HG03159 (cell line): ENCODE measurements around the gene SPAG4.

Source experiments
- ATAC-seq: cut with Tn5 transposase; IDR thresholded peaks from one replicate; pipeline ENCODE4 v1.9.1; 2021; ENCODE audit warnings: mild to moderate bottlenecking, moderate library complexity; ENCODE audit not compliant: unreplicated experiment

SPAG4 gene

DNA sequence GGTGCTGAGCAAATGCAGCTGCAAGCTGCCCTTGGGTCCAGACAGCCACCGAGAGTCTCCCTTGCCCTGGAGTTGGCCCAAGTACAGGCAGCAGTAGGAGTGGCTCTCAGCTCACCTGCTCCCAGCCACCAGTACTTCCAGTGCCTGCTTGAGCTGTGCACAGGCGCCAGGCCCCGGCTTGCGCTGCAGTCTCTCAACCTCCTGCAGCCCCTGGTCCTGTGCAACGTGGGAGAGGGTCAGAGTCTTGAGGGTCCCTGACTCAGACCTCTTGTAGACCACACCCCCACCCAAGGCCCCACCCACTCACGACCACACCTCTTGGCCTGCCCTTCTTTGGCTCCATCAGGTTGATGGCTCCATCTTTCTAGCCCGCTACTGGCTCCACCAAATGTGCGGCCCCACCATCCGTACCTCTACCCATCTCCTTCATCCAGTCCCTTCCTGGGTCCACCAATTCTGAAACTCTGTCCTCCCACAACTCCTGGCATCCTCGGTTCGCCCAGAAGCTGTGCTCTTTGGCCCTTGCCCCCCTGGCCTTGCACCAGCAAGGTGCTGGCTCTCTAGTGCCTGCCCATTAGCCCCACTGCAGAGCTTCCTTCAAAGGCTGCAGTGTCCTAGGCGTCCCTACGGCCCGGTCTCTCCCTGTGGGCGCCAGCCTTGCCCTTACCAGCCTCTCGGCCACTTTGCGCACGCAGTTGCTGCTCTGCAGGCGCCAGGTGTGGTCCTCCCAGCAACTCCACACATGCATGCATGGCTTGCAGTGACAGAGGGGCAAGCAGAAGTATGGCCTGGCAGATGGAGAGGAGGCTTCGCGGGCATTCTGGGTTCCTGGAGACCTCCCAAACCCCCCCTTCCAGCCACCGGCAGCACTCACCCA is 16.5 kb upstream of the SPAG4 start:
- no peak for ATAC-seq

DNA sequence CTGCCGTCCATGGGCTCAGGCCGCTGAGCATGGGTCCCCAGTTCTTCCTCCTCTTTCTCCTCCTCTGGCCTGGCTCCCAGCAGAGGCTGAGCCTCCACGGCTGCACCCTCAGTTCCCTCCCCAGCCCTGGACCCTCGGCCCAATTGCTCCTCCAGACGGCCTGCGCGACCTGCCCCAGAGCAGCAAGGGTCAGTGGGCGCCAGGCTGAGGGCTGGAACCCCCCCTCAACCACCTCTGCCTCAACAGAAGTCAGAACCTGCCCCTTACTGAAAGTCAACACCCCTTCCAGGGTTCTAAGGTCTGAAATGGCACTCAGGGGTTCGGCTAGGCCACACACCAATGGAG is 15.9 kb upstream of the SPAG4 start:
- ATAC-seq: no peak

DNA sequence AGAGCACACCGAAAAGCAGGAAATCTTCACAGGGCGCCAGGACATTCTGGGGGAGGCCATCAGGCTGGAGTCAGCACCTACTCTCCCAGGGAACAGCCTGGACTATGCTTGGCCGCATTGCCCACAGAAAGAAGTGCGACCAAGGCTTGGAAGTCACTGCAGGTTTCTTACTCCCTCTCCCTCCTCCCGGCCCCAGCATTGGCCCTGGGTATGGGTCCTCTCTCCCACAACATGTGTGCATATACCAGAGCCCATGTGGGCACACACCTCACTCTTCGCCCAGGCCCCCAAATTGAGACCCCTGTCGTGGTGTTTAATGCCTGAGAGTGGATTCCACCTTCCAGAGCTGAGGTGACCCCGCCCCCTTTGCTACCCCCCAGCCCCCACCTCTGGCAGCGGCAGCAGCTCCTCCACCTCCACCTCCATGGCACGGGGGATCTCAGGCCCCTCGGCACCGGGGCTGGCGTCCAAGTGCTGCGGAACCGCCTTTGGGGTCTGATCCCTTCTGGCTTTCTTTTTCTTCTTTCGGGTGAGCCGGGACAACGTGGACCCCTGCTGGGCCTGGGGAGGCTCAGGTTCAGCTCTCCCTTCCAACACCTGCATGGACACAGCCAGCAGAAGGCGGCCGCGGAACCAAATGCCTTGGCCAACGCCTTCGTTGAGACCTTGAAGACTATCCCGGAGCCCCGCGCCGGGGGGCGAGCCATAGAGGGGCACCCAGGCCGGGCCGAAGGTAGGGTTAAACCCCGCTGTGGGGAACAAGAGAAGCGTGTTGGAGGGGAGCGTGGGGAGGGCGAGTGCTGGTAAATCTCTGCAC is 15.2 kb upstream of the SPAG4 start:
- ATAC-seq: no peak

DNA sequence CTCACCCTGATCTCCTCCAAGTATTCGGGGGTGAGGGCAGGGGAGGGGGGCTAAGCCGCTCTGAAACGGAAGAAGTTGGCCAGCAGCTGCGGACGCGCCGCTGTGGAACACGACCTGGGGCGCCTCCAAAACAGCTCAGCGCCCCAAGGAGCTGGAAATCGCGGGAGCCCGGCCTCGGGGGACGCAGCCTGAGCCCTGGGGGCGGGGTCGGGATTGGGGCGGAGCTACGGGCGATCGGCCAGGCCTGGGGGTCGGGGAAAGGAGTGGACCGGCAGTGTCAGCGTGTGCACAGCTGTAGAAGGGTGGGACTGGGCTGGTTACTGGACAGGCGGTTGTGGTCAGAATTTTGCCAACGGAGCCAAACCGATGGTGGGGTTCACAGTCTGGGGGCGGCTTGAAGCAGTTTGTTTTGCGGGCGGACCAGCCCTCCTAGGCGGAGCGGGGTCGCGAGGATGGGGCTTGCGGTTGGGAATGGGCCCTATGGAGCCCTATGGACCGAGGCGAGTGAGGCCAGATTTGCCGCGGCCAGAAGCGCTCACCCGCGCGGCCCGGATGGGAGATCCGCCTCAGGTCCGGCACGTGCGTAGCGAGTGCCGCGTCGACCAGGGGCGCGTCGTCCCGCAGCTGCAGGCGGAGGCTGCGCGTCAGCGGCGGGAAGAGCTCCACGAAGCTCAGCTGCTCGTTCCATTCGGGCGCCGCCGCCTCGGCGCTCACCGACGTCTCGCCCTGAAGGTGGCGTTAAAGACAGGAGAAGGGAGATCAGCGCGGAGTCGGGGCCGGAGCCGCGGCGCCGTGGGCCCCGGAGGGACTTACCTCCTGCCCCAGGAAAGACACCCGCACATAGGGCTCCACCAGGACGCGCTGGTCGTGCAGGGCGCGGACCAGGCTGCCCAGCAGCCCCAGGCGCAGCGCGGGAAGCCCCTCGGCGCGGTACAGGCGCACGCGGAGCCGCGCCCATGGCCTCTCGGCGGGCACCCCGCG is 14.3 kb upstream of the SPAG4 start:
- ATAC-seq: no peak

DNA sequence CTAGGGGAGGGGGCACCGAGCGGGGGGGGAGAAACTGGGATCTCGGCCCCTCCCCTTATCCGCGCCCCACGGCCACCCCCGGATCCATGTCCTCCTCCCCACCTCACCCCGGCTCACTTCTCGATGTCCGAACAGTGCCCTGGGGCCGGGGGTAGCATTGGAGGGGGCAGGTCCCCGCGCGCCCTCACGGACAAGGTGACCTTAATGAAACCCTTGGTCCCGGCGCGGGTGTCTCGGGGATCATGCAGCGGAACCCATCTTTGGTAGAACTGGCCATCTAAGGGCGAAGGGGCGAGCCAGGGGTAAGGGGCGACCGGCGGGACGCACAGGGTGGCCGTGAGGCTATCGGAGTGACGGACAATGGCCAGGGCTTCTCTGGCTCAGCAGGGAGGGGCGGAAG is 13.6 kb upstream of the SPAG4 start:
- ATAC-seq: no peak

DNA sequence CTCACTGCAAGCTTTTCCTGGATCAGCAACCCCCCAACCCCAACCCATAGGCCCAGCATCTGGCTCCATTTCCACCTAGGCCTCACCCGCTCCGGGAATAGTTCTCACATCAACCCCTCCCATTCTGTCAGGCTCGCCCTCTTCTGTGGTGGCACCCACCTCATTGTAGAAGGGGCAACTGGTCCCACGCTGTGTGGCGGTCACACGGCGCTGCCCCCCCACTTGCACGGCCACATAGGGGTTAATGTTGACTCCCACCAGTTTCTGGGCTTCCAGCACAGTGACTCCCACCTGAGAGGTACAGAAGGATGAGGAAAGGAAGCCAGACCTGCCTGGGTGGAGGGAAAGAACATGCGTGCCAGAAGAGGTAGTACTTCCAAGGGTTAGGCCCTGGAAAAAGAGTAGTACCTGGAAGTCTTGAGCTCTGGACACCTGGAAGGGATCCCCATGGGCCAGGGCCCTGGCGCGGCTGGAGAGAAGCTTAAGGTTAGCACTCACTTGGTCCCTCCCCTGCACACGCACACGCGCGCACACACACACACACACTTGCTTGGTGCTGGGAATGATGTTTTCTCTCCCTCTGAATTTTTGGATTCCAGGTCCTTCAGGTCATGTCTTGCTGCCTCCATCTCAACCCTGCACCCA is 12.7 kb upstream of the SPAG4 start:
- no peak for ATAC-seq

DNA sequence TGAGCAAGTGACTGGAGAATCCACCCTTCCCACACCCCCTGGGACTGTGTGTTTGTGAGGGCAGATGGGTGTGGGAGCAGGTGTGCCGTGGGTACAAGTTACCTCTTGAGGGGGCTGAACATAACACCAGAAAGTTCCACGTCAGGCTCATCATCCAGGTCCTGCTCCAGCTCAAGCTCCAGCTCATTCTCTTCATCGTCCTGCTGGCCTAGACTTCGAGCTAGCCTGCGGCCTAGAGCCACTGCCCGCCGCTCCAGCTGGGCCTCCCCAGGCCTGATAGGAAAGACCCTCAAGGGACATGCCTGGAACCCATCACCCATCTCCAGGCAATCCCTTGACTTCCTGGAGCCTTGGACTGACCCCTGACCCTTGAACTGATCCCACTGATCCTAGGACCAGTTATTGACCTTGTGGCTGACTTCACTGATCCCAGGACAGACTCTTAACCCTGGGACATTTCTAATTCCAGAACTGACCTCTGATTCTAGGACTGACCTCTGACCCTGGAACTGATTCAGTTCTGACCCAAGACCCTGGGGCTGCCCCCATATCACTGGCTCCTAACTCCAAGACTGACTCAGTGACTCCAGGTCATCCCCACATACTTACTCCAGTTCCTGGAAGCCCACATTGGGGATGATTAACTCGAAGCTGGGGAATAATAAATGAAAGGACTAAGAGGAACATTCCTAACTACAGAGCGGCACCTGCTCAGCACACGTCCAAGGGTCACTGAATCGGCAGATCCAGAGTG is 11.8 kb upstream of the SPAG4 start:
- ATAC-seq: no peak

DNA sequence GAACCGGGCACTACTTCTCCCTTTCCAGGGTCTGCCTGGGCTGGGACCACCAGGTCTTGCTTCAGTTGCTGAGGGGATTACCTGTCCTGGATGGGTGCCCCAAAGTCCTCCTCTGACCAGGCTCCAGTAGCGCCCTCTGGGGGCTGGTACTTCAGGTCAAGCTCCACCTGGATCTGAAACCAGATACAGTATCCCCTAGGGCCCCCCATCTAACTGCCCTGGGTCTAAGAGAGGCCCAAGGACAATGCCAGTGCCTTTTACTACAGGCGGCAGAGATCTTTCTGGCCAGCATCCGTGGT is 11.2 kb upstream of the SPAG4 start:
- ATAC-seq: no peak

DNA sequence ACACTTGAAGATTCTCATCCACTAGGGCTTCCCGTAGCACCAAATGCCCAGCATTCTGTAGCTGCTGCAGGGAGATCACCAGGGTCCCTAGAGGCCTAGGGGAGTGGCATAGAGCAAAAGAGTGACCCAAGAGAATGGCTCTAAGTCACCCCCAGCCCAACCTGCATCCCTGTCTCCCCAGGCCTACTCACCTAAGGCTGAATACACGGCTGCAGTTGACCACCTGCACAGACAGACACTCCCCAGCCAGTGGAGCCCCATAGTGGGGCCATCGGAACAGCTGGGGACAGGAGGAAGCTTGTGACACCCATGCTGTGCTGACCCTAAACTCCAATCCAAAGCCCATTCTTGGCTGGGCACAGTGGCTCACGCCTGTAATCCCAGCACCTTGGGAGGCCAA is 9.5 kb upstream of the SPAG4 start:
- no peak for ATAC-seq

DNA sequence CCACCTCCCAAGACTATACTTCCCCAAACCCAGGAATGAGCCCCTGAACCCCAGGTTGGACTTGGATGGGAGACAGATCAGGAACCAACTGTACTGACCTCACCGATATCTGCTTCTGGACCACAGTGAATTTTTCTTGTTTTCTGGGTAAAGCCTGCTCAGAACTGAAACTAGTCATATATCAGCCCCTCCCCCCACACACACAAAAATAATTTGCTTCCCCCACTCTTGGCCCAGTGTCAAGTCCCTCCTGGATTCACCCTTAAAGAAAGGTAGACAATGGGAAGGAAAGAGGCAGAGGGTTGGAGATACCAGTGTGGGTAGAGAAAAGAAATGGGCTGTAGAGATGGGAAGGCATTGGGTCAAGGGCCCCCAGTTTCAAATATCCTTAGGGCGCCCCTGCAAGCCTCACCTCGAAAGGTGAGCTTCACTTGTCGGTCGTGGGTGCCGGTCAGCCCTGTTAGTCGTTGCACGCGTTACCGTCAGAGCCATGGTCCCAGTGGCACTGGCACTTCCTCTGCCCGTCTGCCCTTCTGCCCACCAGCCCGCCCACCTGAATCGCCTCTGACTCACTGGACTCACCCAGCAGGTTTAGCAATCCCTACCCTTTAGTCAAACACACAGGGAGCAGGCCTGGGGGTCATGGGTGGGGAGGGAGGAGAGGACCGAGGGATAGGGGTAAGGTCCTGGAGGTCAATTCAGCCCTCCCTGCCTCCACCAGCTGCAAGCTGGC is 8.5 kb upstream of the SPAG4 start:
- ATAC-seq: no peak

DNA sequence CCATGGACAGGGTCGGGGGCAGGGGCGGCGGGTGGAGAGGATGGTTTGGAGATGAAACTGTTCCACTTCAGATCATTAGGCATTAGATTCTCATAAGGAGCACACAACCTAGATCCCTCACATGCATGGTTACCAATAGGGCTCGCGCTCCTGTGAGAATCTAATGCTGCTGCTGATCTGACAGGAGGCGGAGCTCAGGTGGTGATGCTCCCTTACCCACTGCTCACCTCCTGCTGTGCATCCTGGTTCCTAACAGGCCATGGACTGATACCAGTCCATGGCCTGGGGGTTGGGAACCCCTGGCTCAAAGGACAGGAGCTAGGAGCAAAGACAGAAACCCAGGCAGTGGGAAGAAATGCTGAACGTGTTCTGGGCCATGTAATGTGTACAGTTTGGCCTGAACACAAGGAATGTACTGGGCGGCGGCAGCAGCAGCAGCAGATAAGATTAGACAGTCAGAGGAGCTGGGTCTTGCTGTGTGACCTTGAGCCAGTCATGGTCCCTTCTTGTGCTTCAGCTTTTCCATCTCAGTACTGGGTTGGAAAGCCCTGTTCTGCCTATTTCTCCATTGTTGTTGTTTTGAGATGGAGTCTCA is 4.7 kb upstream of the SPAG4 start:
- ATAC-seq: no peak

DNA sequence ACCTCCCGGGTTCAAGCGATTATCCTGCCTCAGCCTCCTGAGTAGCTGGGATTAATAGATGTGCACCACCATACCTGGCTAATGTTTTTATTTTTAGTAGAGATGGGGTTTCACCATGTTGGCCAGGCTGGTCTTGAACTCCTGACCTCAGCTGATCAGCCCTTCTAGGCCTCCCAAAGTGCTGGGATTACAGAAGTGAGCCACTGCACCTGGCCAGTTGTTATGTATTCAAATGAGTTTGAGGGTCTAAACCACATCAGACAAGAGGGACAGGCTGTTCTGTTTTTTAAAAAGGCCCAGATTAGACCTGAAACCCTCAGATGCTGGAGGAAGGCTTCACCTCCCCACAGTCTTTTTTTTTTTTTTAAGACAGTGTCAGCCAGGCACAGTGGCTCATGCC is 4.1 kb upstream of the SPAG4 start:
- no peak for ATAC-seq

DNA sequence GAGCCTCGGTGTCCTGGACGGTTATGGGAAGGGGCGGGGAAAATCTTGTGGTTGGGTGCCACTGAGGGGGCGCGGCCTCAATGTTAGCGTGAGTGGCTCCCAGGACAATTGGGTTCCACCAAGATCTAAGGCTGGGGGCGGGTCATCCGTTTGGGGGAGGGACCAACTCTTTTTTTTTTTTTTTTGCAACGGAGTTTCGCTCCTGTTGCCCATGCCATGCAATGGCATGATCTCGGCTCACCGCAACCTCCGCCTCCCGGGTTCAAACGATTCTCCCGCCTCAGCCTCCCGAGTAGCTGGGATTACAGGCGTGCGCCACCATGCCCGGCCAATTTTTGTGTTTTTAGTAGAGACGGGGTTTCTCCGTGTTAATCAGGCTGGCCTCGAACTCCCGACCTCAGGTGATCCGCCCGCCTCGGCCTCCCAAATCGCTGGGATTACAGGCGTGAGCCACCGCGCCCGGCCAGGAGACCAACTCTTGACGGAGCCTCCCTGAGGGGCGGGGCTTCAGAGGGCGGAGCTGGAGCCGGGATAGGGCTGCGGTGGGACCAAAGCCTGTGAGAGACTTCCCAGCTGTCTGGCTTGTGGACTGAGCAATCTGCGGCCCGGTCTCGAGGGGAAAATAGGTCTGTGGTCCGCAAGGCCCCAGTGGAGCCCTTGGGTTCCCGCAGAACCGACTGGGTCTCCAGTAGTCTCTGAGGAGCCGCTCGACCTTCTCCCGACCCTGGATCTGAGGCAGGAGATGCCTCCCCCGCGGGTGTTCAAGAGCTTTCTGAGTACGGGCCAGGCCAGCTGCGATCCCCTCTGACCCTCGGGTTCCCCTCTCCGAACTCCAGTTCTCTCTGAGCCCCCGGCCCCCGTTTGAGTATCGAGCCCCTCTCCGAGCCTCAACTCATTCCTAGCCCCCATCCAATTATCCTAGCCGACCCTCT is 1.1 kb downstream of the SPAG4 start:
- no peak for ATAC-seq

DNA sequence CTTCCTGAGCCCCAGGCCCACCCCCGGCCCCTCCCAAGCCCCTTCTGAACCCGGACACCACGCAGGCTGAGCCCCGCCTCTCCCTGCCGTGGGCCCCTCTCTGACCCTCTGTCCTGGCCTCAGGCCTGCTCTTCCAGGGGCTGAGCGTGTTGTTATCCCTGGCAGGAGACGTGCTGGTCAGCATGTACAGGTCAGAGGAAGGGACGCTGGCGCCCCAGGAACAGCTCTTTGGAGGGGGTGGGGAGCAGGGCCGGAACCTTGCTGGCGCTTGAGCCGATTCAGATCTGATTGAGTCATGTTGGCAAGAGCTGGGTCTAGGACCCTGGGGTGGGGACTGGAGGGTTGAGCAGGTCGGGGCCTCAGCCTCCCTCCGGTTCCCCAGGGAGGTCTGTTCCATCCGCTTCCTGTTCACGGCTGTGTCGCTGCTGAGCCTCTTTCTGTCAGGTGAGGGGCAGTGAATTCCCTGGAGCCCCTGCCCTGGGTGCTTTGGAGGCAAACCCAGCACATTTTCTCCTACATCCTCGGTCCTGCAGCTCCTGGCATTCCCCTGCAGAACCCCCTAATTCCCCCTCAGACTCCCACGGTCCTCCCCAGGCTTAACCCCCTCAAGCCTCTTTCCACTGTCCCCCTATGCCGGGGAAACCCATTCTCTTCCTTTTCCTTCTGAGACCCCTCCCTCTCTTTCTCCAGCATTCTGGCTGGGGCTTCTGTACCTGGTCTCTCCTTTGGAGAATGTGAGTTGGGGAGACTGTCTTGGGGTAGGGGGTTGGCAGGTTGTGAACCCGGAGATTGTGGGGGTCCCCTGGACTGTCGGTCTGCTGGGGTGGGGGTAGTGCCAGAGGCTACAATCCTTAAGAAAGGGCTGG is 2.0 kb downstream of the SPAG4 start:
- ATAC-seq: no peak

DNA sequence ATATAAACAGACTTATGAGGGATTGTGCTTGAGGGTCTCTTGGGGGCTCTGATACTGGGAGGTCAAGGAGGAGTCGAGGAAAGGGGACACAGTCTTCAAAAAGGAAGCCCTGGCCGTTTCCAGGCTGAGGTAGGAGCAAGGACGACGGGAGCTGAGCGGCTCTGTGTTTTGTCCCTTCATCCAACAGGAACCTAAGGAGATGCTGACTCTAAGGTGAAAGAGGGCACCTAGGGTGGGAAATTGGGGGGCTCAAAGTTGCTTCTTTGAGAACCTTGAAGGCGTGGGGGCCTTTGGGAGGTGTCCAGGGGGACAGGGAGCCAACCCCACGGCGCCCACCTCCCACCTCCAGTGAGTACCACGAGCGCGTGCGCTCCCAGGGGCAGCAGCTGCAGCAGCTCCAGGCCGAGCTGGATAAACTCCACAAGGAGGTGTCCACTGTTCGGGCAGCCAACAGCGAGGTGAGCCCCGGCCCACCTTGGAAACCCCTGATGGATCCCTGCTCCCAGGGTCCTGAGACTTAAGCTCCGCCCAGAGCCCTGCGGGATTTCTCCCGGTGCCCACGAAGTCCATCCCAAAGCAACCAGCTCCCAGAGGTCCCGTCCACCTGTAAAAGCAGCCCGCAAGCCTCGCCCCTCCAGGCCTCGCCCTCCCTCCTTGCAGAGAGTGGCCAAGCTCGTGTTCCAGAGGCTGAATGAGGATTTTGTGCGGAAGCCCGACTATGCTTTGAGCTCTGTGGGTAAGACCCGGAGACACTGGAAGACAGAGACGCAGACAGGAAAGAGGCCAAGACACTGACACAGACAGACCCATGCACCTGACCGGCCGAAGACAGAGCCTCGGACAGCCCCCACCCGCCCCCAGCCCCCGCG is 2.9 kb downstream of the SPAG4 start:
- no peak for ATAC-seq
